MM.1S (cell line): ENCODE data around the gene CCNYL1.

Experiments used
- CTCF ChIP-seq: fragments of 300-600 bp; sonication (generic); IDR thresholded peaks from 2 replicates; pipeline ENCODE4 v1.5.1; 2016; ENCODE audit warnings: antibody characterized with exemption, low read length, mixed read lengths
- EZH2 ChIP-seq: fragments of 300-600 bp; sonication (generic); optimal IDR thresholded peaks from 2 replicates; pipeline ENCODE3; 2017; ENCODE audit warnings: low read depth, mild to moderate bottlenecking, antibody characterized with exemption, low read length, mixed read lengths
- EZH2phosphoT487 ChIP-seq: fragments of 300-600 bp; sonication (generic); IDR thresholded peaks from 2 replicates; pipeline ENCODE4 v1.6.1; 2018; ENCODE audit warnings: antibody characterized with exemption, low read length

GRCh38 chr2:207688597-207688996 lies 22.8 kb upstream of the CCNYL1 start:
- no peak for TF ChIP-seq CTCF
- TF ChIP-seq EZH2: no peak
- TF ChIP-seq EZH2phosphoT487: no peak
